ENCODE data around the gene KSR2.

Gene KSR2

DNA sequence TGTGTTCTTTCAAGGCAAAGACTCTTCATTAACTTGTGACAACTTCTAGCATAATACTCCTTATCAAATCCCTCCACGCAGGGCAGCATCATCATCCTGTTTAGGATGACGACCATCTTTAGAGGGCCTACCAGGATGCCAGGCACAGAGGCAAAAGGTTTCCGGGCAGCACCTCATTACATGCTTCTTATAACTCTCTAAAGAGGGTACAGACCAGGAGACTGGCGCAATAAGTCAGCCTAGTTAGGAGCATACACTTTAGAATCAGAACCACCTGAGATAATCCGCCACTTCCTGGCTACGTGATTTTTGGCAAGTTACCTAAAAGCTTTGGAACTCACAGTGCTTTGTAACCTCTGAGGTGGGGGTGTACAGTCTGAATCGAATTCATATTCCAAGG is 471.4 kb downstream of the KSR2 start:
- H3K4me3 ChIP-seq (ENCODE audit: control insufficient read depth, low read depth, low read length) = no peak overlapping the region
- TF ChIP-seq, protein P1, sequence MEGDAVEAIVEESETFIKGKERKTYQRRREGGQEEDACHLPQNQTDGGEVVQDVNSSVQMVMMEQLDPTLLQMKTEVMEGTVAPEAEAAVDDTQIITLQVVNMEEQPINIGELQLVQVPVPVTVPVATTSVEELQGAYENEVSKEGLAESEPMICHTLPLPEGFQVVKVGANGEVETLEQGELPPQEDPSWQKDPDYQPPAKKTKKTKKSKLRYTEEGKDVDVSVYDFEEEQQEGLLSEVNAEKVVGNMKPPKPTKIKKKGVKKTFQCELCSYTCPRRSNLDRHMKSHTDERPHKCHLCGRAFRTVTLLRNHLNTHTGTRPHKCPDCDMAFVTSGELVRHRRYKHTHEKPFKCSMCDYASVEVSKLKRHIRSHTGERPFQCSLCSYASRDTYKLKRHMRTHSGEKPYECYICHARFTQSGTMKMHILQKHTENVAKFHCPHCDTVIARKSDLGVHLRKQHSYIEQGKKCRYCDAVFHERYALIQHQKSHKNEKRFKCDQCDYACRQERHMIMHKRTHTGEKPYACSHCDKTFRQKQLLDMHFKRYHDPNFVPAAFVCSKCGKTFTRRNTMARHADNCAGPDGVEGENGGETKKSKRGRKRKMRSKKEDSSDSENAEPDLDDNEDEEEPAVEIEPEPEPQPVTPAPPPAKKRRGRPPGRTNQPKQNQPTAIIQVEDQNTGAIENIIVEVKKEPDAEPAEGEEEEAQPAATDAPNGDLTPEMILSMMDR (conservative IDR thresholded peaks at IDR 0.05; ENCODE audit: control insufficient read depth, insufficient read depth, low read depth, low read length) = no peak
- no peak for DNase-seq (ENCODE audit: low read depth)

DNA sequence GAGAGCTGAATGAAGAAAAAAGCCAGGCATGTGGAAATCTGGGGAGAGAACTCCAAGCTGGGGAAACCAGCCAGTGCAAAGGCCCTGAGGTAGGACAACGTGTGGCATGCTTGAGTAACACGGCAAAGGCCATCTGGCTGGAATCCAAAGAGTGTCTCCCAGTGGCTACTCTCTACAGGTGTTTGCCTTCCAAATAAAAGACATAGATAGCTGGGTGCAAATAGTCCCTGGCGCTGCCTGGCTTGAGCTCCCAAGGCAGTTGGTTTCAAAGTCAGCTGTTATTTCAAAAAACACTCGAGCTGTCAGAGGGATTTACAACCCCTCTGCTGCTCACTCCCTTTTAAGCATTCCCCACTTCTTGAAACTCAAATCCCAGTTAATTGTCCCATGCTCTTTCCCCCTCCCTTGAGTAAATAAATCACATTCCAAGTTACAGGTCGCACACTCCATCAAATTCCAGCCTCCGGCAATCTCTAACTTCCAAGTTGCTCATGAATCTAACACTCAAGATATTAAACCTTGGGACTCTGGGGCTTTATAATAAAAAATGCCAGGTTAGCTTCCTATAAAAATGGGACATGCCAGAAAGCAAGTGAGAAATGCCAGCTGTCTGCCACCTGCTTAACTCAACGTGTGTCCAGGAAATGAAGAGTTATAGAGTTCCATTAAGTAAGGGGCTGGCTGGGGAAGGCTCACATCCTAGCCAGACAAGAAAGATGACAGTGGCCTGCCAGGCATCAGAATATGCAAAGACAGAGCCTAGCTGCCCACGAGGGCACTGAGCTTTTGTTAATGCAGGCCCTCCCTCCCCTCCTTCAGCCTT is 473.7 kb downstream of the KSR2 start:
- H3K4me3 ChIP-seq (ENCODE audit: control insufficient read depth, low read depth, low read length) = no peak overlapping the region
- TF ChIP-seq, protein P1 (conservative IDR thresholded peaks at IDR 0.05; ENCODE audit: control insufficient read depth, insufficient read depth, low read depth, low read length) = no peak
- no peak for DNase-seq (ENCODE audit: low read depth)

DNA sequence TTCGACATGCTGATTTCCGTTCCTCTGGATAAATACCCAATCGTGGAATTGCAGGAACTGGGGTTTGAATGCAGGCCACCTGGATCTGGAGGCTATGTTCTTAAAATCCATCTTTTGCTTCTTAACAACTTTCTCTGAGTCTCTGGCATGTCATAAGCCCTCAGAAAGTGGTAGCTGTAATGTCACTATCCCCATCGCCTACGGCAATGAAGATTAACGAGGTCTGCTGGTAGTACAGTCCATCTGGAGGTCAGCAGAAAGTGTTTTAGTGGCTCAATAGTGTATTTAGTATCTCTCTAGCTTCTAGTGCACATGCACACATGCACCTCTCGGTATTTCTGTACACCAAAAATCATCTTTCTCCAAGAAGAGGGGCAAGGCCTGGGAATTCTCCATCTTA is 477.1 kb downstream of the KSR2 start:
- TF ChIP-seq, protein P1 (conservative IDR thresholded peaks at IDR 0.05; ENCODE audit: control insufficient read depth, insufficient read depth, low read depth, low read length) = no peak
- DNase-seq (ENCODE audit: low read depth) = no peak
- H3K4me3 ChIP-seq (ENCODE audit: control insufficient read depth, low read depth, low read length) = no peak overlapping the region

DNA sequence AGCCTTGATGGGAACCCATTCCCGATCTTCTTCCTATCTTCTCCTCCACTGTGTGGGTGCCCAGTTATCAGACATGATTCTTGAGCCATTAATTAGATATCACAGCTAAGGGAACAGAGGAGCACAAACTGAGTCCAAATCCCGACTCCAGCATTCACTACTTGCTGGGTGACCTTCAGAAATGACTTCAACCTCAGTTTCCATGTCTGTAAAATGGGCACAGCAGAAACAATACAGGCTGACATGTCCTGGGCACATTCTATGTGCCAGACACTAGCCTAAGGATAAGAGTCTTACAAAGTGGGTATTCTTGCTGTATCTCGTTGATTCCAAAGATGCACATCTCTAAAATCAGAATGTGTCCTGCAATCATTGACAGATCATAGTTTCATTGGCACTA is 478.7 kb downstream of the KSR2 start:
- H3K4me3 ChIP-seq (ENCODE audit: control insufficient read depth, low read depth, low read length) = no peak overlapping the region
- no peak for DNase-seq (ENCODE audit: low read depth)
- TF ChIP-seq, protein P1 (conservative IDR thresholded peaks at IDR 0.05; ENCODE audit: control insufficient read depth, insufficient read depth, low read depth, low read length) = no peak

DNA sequence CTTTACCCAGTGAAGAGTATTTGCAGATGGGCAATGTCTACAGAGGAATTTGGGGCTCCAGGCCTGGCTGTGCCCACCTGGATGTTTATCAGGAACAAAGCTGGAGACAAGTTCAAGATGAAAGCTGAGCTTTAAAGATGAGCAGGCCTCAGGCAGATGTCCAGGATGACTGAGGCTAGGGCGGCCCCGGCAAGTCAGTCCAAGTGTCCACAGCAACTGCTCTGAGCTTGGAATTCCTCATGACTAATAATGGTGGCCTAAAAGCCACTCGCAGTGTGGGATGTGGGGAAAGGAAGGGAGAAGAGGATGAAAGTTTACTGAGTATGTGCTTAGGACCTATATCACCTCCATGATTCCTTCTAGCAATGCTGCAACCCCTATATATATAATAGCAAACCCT is 479.1 kb downstream of the KSR2 start:
- DNase-seq (ENCODE audit: low read depth) = peak; percentile 17
- H3K4me3 ChIP-seq (ENCODE audit: control insufficient read depth, low read depth, low read length) = no peak overlapping the region
- TF ChIP-seq, protein P1 (conservative IDR thresholded peaks at IDR 0.05; ENCODE audit: control insufficient read depth, insufficient read depth, low read depth, low read length) = no peak

DNA sequence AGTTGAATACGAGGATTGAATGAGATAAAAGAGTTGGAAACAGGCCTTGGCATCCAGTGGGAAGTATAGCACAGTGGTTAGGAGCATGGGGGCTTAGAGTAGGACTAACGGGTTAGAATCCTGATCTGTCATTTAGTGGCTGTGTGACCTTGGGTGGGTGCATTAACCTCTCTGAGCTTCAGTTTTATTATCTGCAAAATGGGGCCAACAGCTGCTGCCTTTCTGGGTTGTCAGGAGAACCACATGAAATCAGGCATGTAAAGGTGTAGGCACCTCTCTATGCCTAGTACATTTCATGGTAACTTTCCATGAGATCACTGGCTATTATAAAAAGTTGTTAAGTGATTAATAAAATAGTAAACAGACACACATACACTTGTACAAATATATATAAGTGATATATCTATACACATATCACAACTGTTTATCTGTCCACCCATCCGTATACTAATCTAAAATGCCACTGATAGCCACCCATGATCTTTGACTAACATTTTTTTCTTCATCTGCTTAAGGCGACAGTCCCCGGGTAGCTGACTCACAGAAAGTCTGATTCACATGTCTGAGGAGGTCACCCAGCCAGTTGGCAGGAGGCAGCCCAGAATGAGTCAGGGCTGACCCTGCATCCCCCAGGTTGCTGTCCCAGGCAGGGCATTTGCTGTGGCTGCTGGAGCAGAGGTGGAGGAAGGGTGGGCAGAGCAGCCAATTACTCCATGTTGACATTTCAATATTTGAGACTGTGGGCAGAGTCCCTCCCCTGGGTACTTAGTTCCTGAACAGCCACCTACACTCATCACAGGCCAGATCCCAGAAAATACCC is 481.7 kb downstream of the KSR2 start:
- TF ChIP-seq, protein P1 (conservative IDR thresholded peaks at IDR 0.05; ENCODE audit: control insufficient read depth, insufficient read depth, low read depth, low read length) = no peak
- peak; percentile 58 for DNase-seq (ENCODE audit: low read depth)
- no peak overlapping the region for H3K4me3 ChIP-seq (ENCODE audit: control insufficient read depth, low read depth, low read length)
